ENCODE results near the gene ST3GAL4.
"Not testable (repeated sequence)": the region's sequence is repeated elsewhere in the genome, so short reads cannot be mapped to it uniquely, and the experiment has no call there.

ST3GAL4 gene

GRCh38 chr11:126347751-126348668, 7.5 kb upstream of the ST3GAL4 start:
- DNase-seq, result no peak

GRCh38 chr11:126348806-126349582, 6.5 kb upstream of the ST3GAL4 start:
- DNase-seq, result no peak

GRCh38 chr11:126350836-126351235, 4.7 kb upstream of the ST3GAL4 start:
- DNase-seq, result no peak

- DNase-seq, result no peak
These were observed 3.3 kb upstream of the ST3GAL4 start for GRCh38 chr11:126352163-126352562.

GRCh38 chr11:126352934-126353801, 2.3 kb upstream of the ST3GAL4 start:
- DNase-seq, result no peak

- DNase-seq, result no peak
These were observed 709 bp upstream of the ST3GAL4 start for GRCh38 chr11:126354631-126355323.

- no peak for DNase-seq
These were observed 726 bp downstream of the ST3GAL4 start for GRCh38 chr11:126355926-126356897.

- DNase-seq, result no peak
These were observed 1.8 kb downstream of the ST3GAL4 start for GRCh38 chr11:126357055-126357962.

GRCh38 chr11:126357969-126358762, 2.7 kb downstream of the ST3GAL4 start:
- DNase-seq, result no peak

GRCh38 chr11:126358763-126359160, 3.3 kb downstream of the ST3GAL4 start:
- no peak for DNase-seq

- DNase-seq, result no peak
These were observed 4.1 kb downstream of the ST3GAL4 start for GRCh38 chr11:126359431-126360048.

GRCh38 chr11:126360049-126360446, 4.6 kb downstream of the ST3GAL4 start:
- DNase-seq, result no peak

GRCh38 chr11:126361400-126361799, 5.9 kb downstream of the ST3GAL4 start:
- DNase-seq, result no peak

GRCh38 chr11:126362879-126363655, 7.6 kb downstream of the ST3GAL4 start:
- DNase-seq, result no peak

GRCh38 chr11:126363706-126364248, 8.3 kb downstream of the ST3GAL4 start:
- DNase-seq, result no peak

- not testable (repeated sequence) for DNase-seq
These were observed 9.2 kb downstream of the ST3GAL4 start for GRCh38 chr11:126364735-126365134.

- DNase-seq, result not testable (repeated sequence)
These were observed 10.0 kb downstream of the ST3GAL4 start for GRCh38 chr11:126365508-126365907.
